22Rv1 (cell line): ENCODE data around the gene IL17B.

Source experiments
- ZFX ChIP-seq: fragments of 450-650 bp; IDR thresholded peaks from 2 replicates; pipeline ENCODE4 v1.6.1; 2017; ENCODE audit warnings: antibody characterized with exemption, borderline replicate concordance
- TF ChIP-seq, protein P1 (sequence below): fragments of 450-650 bp; IDR thresholded peaks from 2 replicates; pipeline ENCODE4 v1.5.1; 2017; ENCODE audit warnings: mild to moderate bottlenecking

GRCh38 chr5:149409268-149409948 lies 30.3 kb upstream of the IL17B start:
- TF ChIP-seq, protein P1, sequence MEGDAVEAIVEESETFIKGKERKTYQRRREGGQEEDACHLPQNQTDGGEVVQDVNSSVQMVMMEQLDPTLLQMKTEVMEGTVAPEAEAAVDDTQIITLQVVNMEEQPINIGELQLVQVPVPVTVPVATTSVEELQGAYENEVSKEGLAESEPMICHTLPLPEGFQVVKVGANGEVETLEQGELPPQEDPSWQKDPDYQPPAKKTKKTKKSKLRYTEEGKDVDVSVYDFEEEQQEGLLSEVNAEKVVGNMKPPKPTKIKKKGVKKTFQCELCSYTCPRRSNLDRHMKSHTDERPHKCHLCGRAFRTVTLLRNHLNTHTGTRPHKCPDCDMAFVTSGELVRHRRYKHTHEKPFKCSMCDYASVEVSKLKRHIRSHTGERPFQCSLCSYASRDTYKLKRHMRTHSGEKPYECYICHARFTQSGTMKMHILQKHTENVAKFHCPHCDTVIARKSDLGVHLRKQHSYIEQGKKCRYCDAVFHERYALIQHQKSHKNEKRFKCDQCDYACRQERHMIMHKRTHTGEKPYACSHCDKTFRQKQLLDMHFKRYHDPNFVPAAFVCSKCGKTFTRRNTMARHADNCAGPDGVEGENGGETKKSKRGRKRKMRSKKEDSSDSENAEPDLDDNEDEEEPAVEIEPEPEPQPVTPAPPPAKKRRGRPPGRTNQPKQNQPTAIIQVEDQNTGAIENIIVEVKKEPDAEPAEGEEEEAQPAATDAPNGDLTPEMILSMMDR, result no peak
- no peak for TF ChIP-seq ZFX
